ENCODE results near the gene KRT71.

KRT71 gene

GRCh38 chr12:52521568-52522266 lies 31.2 kb downstream of the KRT71 start:
- no peak for TF ChIP-seq JUND (IDR thresholded peaks at IDR 0.05; ENCODE audit: low read depth)
- in situ Hi-C loops (cut with HindIII; ENCODE audit: low pct_unique_long_range_greater_than_20kb, low sequenced_read_pairs), result no loop called here
- no peak for DNase-seq (ENCODE audit: low read depth in 1 of 2, low spot score in 1 of 2)

GRCh38 chr12:52521175-52521567 lies 31.8 kb downstream of the KRT71 start:
- in situ Hi-C loops (cut with HindIII; ENCODE audit: low pct_unique_long_range_greater_than_20kb, low sequenced_read_pairs), result no loop called here
- no peak for TF ChIP-seq JUND (IDR thresholded peaks at IDR 0.05; ENCODE audit: low read depth)
- DNase-seq (ENCODE audit: low read depth in 1 of 2, low spot score in 1 of 2), result no peak

DNA sequence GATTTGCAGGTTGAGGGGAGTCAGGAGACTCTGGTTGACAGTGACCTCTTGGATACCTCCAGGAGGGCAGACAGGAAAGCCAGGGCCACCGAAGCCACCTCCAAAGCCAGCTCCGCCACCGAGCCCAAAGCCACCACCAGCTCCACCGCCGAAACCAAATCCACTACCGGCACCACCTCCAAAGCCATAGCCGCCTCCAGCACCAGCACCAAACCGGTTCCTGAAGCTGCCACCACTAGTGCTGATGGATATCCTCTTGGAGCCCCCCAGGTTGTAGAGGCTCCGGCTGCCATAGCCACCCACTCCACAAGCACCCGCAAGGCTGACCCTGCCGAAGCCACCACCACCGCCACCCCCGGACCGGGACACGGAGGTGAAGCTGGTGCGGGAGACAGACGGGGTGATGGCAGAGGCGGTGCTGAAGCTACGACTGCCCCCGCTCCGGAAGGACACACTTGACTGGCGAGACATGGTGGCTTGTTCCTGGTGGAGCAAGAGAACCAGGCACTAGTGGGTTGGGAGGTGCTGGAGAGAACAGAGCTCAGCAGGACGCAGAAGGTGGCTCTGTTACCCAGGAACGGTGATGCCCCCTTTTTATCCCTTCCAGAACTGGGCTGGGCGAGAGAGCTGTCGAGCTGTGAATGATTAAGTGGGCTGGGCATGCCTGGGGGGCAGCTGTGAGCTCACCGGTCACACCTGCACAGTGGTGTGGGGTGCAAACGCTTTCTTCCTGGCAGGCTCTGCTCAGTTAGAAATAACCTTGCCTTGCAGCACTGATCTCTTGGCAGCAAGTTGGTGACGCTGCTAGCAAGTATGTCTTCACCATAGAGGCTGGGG lies 32.9 kb downstream of the KRT71 start, which contains the start of gene KRT5:
Gene KRT5 (minus strand): TSS at position 569 of the 837 bp plus-strand sequence. CDS start 98 bp downstream, at position 471.
- TF ChIP-seq JUND (IDR thresholded peaks at IDR 0.05; ENCODE audit: low read depth), result no peak
- in situ Hi-C loops (cut with HindIII; ENCODE audit: low pct_unique_long_range_greater_than_20kb, low sequenced_read_pairs), result no loop called here
- DNase-seq (ENCODE audit: low read depth in 1 of 2, low spot score in 1 of 2), result no peak

GRCh38 chr12:52519387-52519703 lies 33.6 kb downstream of the KRT71 start:
- DNase-seq (ENCODE audit: low read depth in 1 of 2, low spot score in 1 of 2), result no peak
- TF ChIP-seq JUND (IDR thresholded peaks at IDR 0.05; ENCODE audit: low read depth), result no peak
- in situ Hi-C loops (cut with HindIII; ENCODE audit: low pct_unique_long_range_greater_than_20kb, low sequenced_read_pairs), result no loop called here

GRCh38 chr12:52518574-52519386 lies 34.2 kb downstream of the KRT71 start:
- no peak for DNase-seq (ENCODE audit: low read depth in 1 of 2, low spot score in 1 of 2)
- in situ Hi-C loops (cut with HindIII; ENCODE audit: low pct_unique_long_range_greater_than_20kb, low sequenced_read_pairs), result no loop called here
- TF ChIP-seq JUND (IDR thresholded peaks at IDR 0.05; ENCODE audit: low read depth), result no peak

DNA sequence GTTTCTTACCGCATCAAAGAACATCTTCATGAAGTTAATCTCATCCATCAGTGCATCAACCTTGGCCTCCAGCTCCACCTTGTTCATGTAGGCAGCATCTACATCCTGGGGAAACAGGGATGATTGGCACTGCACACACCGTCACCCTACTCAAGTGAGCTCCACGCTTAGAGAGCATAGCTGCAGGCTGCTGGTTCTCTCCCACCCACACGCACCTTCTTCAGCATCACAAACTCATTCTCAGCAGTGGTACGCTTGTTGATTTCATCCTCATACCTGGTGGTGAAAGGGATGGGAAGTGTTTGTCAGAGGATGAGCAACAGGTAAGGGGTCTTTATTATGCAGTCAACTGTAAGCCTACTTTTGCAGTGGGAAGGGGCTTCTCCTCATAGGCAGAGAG lies 35.1 kb downstream of the KRT71 start:
- no peak for TF ChIP-seq JUND (IDR thresholded peaks at IDR 0.05; ENCODE audit: low read depth)
- DNase-seq (ENCODE audit: low read depth in 1 of 2, low spot score in 1 of 2), result no peak
- in situ Hi-C loops (cut with HindIII; ENCODE audit: low pct_unique_long_range_greater_than_20kb, low sequenced_read_pairs), result no loop called here

DNA sequence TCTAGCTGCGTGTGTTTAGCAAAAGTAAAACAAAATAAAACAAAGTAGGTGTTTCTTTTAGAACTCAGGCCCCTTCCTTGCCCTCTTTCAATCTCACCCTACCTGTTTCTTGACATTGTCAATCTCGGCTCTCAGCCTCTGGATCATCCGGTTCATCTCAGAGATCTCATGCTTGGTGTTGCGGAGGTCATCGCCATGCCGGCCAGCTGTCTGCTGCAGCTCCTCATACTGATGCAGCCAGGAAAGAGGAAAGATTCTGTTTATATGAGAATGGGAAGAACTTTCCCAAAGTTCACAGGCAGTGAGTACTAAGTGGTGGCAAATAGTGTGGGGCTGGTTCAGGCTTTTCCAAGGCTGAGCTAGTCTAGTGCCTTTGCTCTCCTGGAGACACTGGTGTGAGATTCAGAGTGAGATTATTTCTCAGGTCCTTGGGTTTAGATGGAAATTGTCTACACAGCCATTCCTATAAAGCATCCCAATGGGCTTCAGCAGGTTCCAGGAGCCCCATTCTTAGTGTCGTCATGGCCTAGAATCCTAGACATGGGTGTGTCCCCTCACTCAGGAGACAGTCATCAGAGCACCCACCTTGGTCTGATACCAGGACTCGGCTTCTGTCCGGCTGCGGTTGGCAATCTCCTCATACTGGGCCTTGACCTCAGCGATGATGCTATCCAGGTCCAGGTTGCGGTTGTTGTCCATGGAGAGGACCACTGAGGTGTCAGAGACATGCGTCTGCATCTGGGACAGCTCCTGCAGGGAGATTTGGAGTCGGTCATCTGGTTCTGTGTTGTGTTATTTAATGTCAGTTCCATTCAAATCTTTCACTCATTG lies 35.7 kb downstream of the KRT71 start:
- DNase-seq (ENCODE audit: low read depth in 1 of 2, low spot score in 1 of 2), result no peak
- in situ Hi-C loops (cut with HindIII; ENCODE audit: low pct_unique_long_range_greater_than_20kb, low sequenced_read_pairs), result no loop called here
- TF ChIP-seq JUND (IDR thresholded peaks at IDR 0.05; ENCODE audit: low read depth), result no peak

DNA sequence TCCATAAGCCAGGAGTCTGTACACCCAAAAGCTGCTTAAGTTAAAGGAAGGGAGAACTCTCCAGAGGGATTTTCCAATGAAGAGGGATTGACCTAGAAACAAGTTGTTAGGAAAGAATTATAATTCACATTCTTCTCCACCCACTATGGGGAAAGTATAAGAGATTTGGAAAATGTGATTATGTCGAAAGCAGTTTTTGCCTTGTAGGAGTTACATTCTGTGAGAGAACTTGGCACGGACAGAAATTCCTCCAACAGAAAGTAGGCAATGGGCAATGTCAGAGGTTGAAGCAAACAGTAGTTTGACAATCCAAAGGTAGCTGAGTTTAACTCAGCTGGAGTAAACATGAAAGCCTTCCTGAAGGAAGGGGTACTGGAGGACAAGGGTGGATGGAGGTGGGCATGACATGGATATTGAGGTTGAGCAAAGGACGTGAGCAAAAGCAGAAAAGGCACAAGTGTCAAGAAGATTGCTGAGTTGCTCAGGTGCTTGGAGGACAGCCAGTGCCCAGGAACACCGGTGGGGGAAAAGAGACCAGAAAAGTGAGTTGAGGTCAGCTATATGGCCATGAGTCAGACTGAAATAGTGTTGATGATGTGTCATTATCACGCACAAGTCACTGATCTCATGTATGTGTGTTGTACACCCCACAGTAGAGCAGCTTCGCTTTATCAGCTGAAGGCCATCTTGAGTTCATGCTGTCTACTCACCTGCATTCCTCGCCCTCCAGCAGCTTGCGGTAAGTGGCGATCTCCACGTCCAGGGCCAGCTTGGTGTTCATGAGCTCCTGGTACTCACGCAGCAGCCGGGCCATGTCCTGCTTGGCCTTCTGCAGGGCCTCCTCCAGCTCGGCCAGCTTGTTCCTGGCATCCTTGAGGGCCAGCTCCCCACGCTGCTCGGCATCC lies 36.8 kb downstream of the KRT71 start:
- no peak for DNase-seq (ENCODE audit: low read depth in 1 of 2, low spot score in 1 of 2)
- in situ Hi-C loops (cut with HindIII; ENCODE audit: low pct_unique_long_range_greater_than_20kb, low sequenced_read_pairs), result no loop called here
- no peak for TF ChIP-seq JUND (IDR thresholded peaks at IDR 0.05; ENCODE audit: low read depth)

GRCh38 chr12:52515319-52515646 lies 37.7 kb downstream of the KRT71 start:
- in situ Hi-C loops (cut with HindIII; ENCODE audit: low pct_unique_long_range_greater_than_20kb, low sequenced_read_pairs), result no loop called here
- DNase-seq (ENCODE audit: low read depth in 1 of 2, low spot score in 1 of 2), result no peak
- no peak for TF ChIP-seq JUND (IDR thresholded peaks at IDR 0.05; ENCODE audit: low read depth)

DNA sequence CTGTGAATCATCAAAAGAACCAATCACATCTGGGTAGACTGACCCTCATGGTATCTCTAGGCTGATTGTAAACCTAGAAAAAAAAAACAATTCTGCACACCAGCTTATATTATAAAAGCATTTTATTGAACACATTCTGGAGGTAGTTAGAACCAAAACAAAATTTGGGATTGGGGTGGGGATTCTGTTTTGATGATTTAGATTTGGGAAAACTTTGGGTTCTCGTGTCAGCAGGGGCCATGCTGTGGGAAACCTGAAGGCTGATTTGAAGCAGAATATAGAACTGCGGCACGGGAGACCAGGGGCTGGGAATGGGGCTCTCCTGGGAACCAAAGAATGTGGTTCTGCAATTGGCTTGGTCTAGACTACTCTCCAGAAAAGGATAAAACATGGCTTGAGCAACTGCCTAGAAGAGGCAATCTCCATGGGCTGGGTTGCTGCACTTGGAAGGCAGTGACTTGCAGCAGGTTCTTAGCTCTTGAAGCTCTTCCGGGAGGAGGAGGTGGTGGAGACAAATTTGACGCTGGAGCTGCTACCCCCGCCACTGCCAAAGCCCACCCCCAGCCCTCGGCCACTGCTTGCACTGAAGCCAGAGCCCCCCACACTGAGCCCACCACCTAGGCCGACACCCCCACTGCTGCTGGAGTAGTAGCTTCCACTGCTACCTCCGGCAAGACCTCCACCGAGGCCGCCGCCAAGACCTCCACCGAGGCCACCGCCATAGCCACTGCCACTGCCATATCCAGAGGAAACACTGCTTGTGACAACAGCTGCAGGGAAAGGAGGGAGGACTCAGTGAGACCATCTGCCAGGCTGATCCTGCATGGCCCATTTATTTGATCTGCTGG lies 38.2 kb downstream of the KRT71 start:
- TF ChIP-seq JUND (IDR thresholded peaks at IDR 0.05; ENCODE audit: low read depth), result no peak
- in situ Hi-C loops (cut with HindIII; ENCODE audit: low pct_unique_long_range_greater_than_20kb, low sequenced_read_pairs), result no loop called here
- no peak for DNase-seq (ENCODE audit: low read depth in 1 of 2, low spot score in 1 of 2)

Data from T47D (cell line).